PFSK-1 (cell line): ENCODE results near the gene ABCA10.

Experiments
- SIN3A ChIP-seq: IDR thresholded peaks from 2 replicates; pipeline ENCODE4 v1.6.1; 2012; ENCODE audit warnings: mild to moderate bottlenecking, low read length, moderate library complexity, borderline replicate concordance; ENCODE audit not compliant: insufficient read depth
- TAF1 ChIP-seq: IDR thresholded peaks from 2 replicates; pipeline ENCODE4 v1.6.1; 2012; ENCODE audit warnings: low read length, control low read depth, borderline replicate concordance; ENCODE audit not compliant: insufficient read depth
- TF ChIP-seq, protein P1 (sequence below), 2 experiments: IDR thresholded peaks; 2 replicates each; pipeline versions ENCODE4 v1.6.1 to v1.8.0; 2011 to 2012; ENCODE audit warnings: low read depth in 2 of 2, low read length in 2 of 2, control low read depth in 1 of 2, inconsistent platforms in 1 of 2, mild to moderate bottlenecking in 1 of 2, moderate library complexity in 1 of 2; ENCODE audit not compliant: insufficient read depth in 1 of 2

DNA sequence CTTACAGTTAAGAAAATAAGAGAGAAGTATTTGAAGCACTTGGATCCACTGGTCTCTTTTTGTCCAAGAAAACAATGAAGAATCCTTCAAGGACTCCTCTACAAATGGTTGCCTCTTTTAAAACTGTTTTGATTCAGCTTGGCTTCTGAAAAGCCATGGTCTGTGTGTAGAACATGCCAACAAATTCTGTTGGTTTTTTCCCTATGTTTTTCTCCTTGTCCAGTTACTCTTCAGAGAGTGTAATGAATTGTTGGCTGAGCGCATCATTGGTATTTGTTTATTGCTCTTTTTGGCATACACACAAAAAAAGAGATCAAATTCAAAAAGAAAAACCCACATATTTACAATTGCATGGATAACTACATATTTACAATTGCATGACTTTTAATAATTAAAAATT is at the start of gene ABCA10:
- TF ChIP-seq SIN3A (no peak), TAF1 (no peak)
- TF ChIP-seq, protein P1, sequence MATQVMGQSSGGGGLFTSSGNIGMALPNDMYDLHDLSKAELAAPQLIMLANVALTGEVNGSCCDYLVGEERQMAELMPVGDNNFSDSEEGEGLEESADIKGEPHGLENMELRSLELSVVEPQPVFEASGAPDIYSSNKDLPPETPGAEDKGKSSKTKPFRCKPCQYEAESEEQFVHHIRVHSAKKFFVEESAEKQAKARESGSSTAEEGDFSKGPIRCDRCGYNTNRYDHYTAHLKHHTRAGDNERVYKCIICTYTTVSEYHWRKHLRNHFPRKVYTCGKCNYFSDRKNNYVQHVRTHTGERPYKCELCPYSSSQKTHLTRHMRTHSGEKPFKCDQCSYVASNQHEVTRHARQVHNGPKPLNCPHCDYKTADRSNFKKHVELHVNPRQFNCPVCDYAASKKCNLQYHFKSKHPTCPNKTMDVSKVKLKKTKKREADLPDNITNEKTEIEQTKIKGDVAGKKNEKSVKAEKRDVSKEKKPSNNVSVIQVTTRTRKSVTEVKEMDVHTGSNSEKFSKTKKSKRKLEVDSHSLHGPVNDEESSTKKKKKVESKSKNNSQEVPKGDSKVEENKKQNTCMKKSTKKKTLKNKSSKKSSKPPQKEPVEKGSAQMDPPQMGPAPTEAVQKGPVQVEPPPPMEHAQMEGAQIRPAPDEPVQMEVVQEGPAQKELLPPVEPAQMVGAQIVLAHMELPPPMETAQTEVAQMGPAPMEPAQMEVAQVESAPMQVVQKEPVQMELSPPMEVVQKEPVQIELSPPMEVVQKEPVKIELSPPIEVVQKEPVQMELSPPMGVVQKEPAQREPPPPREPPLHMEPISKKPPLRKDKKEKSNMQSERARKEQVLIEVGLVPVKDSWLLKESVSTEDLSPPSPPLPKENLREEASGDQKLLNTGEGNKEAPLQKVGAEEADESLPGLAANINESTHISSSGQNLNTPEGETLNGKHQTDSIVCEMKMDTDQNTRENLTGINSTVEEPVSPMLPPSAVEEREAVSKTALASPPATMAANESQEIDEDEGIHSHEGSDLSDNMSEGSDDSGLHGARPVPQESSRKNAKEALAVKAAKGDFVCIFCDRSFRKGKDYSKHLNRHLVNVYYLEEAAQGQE (IDR thresholded peaks at IDR 0.05; ENCODE audit: insufficient read depth in 1 of 2, low read depth in 2 of 2, low read length in 2 of 2): no peak
